Measurements from ENCODE around the gene GTPBP1.

The GTPBP1 gene

DNA sequence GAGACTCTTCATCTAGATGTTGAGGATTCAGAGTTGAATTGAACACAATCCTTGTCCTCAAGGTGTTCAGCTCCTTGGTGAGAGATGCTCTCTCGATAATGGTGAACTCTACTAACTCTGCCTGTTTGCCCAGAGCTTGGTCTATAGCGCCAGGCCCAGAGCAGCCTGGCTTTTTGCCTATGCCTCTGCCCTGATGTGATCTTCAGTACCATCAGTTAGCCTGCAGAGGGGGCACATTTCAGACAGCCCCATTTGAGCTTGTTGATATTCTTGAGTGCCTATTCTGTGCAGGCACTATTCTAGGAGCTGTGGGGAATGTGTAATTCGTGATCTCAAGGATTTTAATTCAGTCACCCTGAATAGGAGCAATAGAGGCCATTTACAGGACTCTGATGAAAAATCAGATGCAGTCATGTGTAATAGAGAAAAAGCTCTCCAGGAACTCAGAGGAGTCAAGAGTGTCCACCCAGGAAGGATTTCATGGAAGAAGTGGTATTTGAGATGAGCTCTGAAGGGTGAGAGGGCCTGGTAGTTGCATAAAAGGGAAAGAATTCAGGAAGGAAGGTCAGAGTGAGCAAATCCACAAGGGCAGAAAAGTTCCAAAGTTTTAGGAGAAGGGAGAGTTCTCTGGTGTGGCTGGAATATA lies 19.3 kb downstream of the GTPBP1 start:
- no peak for DNase-seq (ENCODE audit: low read depth in 3 of 3)

DNA sequence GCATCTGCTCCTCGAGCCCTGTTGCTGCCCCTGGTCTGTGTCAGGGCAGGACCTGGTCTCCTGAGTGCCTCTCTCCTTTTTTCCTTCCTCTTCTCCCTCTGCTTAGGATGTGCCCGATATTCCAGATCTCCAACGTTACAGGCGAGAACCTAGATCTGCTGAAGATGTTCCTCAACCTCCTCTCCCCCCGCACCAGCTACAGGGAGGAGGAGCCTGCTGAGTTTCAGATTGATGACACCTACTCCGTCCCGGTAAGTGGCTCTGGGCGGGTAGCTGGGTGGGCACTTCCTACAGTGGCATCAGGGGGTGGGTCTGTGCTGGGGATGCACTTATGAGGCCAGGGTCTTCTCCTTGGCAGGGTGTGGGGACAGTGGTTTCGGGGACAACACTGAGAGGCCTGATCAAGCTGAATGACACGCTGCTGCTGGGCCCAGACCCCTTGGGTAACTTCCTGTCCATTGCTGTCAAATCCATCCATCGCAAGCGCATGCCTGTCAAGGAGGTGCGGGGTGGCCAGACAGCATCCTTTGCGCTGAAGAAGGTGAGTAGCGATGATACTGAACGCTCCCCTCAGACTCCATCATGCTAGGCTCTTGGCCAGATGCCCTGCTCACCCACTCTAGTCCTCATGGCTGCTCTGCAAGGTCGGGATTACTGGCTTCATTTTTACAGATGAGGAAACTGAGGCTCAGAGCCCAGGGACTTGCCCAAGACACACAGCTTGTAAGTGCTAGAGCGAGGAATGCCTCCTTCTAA lies 20.3 kb downstream of the GTPBP1 start:
- DNase-seq (ENCODE audit: low read depth in 3 of 3) = no peak

DNA sequence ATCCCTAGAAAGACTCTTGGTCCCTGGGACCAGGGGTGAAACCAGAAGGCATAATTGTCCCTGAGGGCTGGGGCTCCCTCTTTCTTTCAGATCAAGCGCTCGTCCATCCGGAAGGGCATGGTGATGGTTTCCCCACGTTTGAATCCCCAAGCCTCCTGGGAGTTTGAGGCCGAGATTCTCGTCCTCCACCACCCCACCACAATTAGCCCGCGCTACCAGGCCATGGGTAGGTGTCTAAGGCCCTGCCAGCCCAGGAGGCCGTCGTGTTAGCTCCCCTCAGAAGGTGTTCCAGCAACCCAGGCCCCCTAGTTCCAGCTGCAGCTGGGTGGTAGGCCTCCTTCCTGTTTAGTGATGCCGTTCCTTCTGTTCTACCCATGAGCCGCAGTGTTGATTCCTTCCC lies 21.4 kb downstream of the GTPBP1 start:
- DNase-seq (ENCODE audit: low read depth in 3 of 3) = no peak

GRCh38 chr22:38727530-38728451 lies 22.0 kb downstream of the GTPBP1 start:
- DNase-seq (ENCODE audit: low read depth in 3 of 3) = no peak

- no peak for DNase-seq (ENCODE audit: low read depth in 3 of 3)
These were observed 23.4 kb downstream of the GTPBP1 start for GRCh38 chr22:38728871-38729796.

- DNase-seq (ENCODE audit: low read depth in 3 of 3) = no peak
These were observed 24.2 kb downstream of the GTPBP1 start for GRCh38 chr22:38729946-38730345.

DNA sequence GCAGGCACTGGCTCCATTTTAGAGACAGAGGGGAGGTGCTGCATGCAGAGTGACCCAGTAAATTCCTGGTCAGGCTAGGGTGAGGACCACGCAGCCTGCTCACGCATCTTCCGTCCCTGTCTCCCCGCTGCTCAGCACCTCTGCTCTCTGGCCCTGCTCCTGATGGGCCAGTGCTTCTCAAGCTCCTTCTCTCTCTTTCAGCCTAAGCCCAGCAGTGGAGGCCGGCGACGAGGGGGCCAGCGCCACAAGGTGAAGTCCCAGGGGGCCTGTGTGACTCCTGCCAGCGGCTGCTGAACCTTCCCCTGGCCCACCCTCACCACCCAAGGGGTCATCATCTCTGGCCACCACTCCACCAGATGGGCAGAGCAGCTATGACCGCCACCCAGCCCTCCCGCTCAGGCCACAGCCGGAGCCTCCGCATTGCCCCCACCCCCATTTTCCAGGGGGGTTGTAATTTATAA lies 24.7 kb downstream of the GTPBP1 start:
- DNase-seq (ENCODE audit: low read depth in 3 of 3) = no peak

DNA sequence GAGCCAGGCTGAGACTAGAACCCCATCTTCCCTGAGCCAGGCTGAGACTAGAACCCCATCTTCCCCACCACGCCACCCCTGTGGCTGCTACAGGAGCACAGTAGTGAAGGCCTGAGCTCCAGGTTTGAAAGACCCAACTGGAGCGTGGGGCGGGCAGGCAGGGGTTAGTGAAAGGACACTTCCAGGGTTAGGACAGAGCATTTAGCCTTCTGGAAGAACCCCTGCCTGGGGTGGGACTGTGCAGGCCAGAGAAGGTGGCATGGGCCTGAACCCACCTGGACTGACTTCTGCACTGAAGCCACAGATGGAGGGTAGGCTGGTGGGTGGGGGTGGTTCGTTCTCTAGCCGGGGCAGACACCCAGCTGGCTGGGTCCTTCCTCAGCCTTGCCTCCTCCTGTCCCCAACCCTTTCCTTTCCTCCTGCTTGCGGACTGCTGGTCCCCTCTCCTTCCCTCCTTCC lies 26.0 kb downstream of the GTPBP1 start:
- DNase-seq (ENCODE audit: low read depth in 3 of 3) = no peak

- no peak for DNase-seq (ENCODE audit: low read depth in 3 of 3)
These were observed 26.6 kb downstream of the GTPBP1 start for GRCh38 chr22:38732251-38732815.

GRCh38 chr22:38733329-38733723 lies 27.6 kb downstream of the GTPBP1 start:
- DNase-seq (ENCODE audit: low read depth in 3 of 3) = peak in 1 of 3 experiments; percentile 35

GRCh38 chr22:38733724-38734381 lies 28.1 kb downstream of the GTPBP1 start:
- DNase-seq (ENCODE audit: low read depth in 3 of 3) = no peak

- DNase-seq (ENCODE audit: low read depth in 3 of 3) = no peak
These were observed 28.8 kb downstream of the GTPBP1 start for GRCh38 chr22:38734421-38735100.

DNA sequence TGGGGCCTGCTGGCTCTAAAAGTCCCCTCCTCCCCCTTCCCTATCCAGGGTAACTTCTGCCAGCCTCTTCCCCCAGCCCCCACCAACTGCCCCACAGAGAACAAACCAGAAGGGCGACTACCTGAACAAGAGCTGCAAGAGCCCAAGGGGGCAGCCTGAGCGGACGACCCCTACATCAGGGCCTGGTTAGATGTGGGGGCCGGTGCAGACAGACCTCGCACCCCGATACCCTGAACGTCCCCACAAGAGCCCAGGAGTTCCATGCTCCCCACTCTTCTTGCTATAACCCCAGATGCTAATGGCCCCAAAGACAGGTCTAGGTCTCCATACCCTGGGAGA lies 29.4 kb downstream of the GTPBP1 start:
- DNase-seq (ENCODE audit: low read depth in 3 of 3) = no peak

DNA sequence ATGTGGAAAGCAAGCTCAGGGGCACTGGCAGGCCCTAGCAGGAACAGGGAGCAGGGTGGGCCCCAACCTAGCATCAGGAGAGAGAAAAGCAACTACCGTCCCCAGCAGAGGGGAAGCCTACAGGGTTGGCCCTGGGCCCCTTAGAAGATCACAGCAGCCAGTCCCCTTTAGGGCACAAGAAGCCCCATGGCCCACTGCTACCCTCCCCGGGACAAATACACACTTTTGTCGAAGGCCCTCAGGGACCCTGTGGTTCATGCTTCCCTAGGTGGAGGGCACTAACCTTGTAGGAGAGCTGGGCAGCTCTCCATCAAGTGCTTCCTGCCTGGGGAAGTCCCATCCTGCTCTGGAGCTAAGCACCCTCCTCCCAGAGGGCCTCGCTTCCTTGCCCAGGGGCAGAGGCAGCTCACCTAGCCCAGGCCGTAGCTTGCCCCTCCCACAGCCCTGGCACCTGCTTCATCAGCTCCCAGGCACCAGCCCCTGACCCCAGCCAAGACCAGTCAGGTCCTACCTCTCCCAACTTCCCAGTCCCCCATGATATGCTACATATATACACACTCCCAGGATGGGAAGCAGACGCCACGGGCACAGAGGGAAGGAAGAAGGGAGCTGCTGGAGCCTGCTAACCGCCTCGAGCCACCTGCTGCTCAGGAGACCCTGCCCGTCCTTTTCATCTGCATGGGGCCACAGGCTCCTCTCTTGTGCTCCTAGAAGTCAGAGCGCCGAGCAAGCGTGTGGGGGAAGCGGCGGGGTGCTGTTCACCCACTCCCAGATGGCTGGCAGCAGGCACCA lies 29.9 kb downstream of the GTPBP1 start:
- DNase-seq (ENCODE audit: low read depth in 3 of 3) = no peak

GRCh38 chr22:38736257-38736570 lies 30.5 kb downstream of the GTPBP1 start:
- DNase-seq (ENCODE audit: low read depth in 3 of 3) = no peak

DNA sequence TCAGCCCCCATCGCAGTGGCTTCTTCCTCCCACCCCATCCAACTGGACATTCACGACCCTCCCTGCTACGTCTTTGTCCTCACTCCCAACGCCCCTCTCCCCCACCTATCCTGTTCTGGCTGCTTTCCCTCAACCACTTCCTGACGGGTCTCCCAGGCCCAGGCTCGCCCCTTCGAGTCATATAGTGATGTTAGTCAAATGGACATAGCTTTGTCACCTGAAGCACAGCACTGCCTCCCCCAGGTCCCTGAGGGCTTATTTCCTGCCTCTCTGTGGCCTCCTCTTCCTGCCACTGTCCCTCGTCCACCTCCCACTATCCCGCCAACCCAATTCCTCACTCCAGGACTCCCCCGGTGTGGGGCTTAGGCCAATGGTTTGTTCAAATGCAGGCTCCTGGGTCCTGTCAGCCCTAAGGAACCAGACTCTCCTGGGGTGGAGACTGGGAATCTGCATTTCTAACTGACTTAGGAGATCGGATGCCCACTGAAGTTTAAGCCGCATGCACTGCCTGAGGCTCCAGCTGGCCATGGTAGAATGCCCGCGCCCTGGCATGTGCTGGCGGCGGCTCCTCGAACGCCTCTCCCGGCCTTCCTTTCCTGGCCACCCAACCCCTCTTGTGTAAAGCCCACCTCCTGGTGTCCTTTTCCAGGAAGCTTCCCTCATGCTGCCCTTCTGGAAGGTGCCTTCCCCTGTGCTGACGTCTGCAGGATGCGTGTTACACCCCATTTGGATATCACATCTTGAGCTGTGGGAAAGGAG lies 31.7 kb downstream of the GTPBP1 start:
- no peak for DNase-seq (ENCODE audit: low read depth in 3 of 3)

GRCh38 chr22:38738475-38739070 lies 32.8 kb downstream of the GTPBP1 start:
- no peak for DNase-seq (ENCODE audit: low read depth in 3 of 3)

Data from stimulated activated CD4-positive, alpha-beta T cell treated with anti-CD3 and anti-CD28 coated beads, TNF-alpha, amount 100 ng/mL, for 4 hours (primary cell).